HG03460 (cell line): ENCODE results near the gene ARNT2.

Experiments used
- ATAC-seq: cut with Tn5 transposase; IDR thresholded peaks from one replicate; pipeline ENCODE4 v1.9.1; 2021; ENCODE audit not compliant: unreplicated experiment

The ARNT2 gene

GRCh38 chr15:80612118-80612823 lies 208.1 kb downstream of the ARNT2 start:
- ATAC-seq, result no peak

GRCh38 chr15:80613762-80614365 lies 209.7 kb downstream of the ARNT2 start:
- no peak for ATAC-seq

- ATAC-seq, result no peak
Measured at GRCh38 chr15:80614711-80615360, 210.7 kb downstream of the ARNT2 start.

- no peak for ATAC-seq
Measured at GRCh38 chr15:80615361-80615736, 211.2 kb downstream of the ARNT2 start.

- no peak for ATAC-seq
Measured at GRCh38 chr15:80615783-80616391, 211.7 kb downstream of the ARNT2 start.

- ATAC-seq, result no peak
Measured at GRCh38 chr15:80618685-80619400, 214.7 kb downstream of the ARNT2 start.

GRCh38 chr15:80619680-80620079 lies 215.5 kb downstream of the ARNT2 start:
- no peak for ATAC-seq

GRCh38 chr15:80620141-80620540 lies 216.0 kb downstream of the ARNT2 start:
- no peak for ATAC-seq

- no peak for ATAC-seq
Measured at GRCh38 chr15:80620931-80621330, 216.7 kb downstream of the ARNT2 start.

- ATAC-seq, result no peak
Measured at GRCh38 chr15:80626643-80627120, 222.5 kb downstream of the ARNT2 start.

GRCh38 chr15:80629355-80629754 lies 225.2 kb downstream of the ARNT2 start:
- no peak for ATAC-seq

- ATAC-seq, result no peak
Measured at GRCh38 chr15:80630981-80631380, 226.8 kb downstream of the ARNT2 start.

- no peak for ATAC-seq
Measured at GRCh38 chr15:80633221-80633620, 229.0 kb downstream of the ARNT2 start.

- ATAC-seq, result no peak
Measured at GRCh38 chr15:80635953-80636352, 231.8 kb downstream of the ARNT2 start.

- no peak for ATAC-seq
Measured at GRCh38 chr15:80636675-80637074, 232.5 kb downstream of the ARNT2 start.

- no peak for ATAC-seq
Measured at GRCh38 chr15:80637747-80638146, 233.6 kb downstream of the ARNT2 start.

GRCh38 chr15:80638553-80639167 lies 234.5 kb downstream of the ARNT2 start:
- no peak for ATAC-seq

- ATAC-seq, result no peak
Measured at GRCh38 chr15:80639168-80639555, 235.0 kb downstream of the ARNT2 start.

- no peak for ATAC-seq
Measured at GRCh38 chr15:80640531-80641121, 236.4 kb downstream of the ARNT2 start.

GRCh38 chr15:80641384-80641783 lies 237.2 kb downstream of the ARNT2 start:
- ATAC-seq, result no peak
